ENCODE results near the gene SLC6A4. TPM values are rescaled to one million over a fixed set of nuclear protein-coding genes. Genes with fewer than 3 reads are reported as not detected.

The SLC6A4 gene
- total RNA-seq, 1 donor from 2014 or later, result not detected

DNA sequence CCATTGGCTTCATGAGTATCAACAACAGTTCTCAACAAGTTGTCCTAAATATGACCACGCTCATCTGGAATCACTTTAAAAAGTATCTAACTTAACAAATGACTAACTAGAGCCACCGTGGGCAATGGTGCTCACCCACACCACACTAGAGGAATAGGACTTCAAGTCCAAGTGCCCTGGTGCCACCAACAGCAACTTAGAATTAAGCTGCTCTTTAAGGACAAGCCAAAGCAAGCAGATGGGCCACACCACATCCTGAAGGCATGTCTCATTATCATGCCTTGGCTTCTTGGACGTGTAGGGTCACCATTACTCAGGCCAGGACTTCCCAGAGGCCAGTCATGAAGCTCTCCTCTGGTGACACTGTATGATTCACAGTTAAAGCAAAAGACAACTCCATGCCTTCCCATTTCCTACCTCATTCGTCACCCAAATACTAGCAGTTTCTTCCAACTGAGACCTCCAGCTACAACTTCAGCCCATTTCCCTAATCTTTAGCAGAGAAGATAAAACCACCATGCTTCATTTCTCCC is 9.4 kb upstream of the SLC6A4 start:
- Mint-ChIP-seq H3K9me3 (peaks cover 5% of the 10 kb centered on the region), H3K27ac (ENCODE audit: unreplicated experiment) (no peak overlapping the region), H3K27me3 (ENCODE audit: low read depth) (peaks cover 12% of the 10 kb centered on the region), H3K36me3 (ENCODE audit: low read depth) (peaks cover 24% of the 10 kb centered on the region), H3K4me3 (no peak overlapping the region), H3K4me1 (no peaks in the 10 kb centered on the region)
- no peak for DNase-seq (ENCODE audit: low read depth, low spot score)
- TF ChIP-seq, protein P1, sequence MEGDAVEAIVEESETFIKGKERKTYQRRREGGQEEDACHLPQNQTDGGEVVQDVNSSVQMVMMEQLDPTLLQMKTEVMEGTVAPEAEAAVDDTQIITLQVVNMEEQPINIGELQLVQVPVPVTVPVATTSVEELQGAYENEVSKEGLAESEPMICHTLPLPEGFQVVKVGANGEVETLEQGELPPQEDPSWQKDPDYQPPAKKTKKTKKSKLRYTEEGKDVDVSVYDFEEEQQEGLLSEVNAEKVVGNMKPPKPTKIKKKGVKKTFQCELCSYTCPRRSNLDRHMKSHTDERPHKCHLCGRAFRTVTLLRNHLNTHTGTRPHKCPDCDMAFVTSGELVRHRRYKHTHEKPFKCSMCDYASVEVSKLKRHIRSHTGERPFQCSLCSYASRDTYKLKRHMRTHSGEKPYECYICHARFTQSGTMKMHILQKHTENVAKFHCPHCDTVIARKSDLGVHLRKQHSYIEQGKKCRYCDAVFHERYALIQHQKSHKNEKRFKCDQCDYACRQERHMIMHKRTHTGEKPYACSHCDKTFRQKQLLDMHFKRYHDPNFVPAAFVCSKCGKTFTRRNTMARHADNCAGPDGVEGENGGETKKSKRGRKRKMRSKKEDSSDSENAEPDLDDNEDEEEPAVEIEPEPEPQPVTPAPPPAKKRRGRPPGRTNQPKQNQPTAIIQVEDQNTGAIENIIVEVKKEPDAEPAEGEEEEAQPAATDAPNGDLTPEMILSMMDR (conservative IDR thresholded peaks at IDR 0.05), result no peak

- Mint-ChIP-seq H3K4me3 (no peak overlapping the region), H3K36me3 (ENCODE audit: low read depth) (peaks cover 21% of the 10 kb centered on the region), H3K9me3 (peaks cover 6% of the 10 kb centered on the region), H3K4me1 (no peaks in the 10 kb centered on the region), H3K27ac (ENCODE audit: unreplicated experiment) (no peak overlapping the region), H3K27me3 (ENCODE audit: low read depth) (peaks cover 26% of the 10 kb centered on the region)
- DNase-seq (ENCODE audit: low read depth, low spot score), result no peak
- TF ChIP-seq, protein P1 (conservative IDR thresholded peaks at IDR 0.05), result no peak
These were observed 8.1 kb upstream of the SLC6A4 start for GRCh38 chr17:30243568-30243967.

GRCh38 chr17:30243002-30243401 is 7.5 kb upstream of the SLC6A4 start:
- no peak for DNase-seq (ENCODE audit: low read depth, low spot score)
- Mint-ChIP-seq H3K36me3 (ENCODE audit: low read depth) (peaks cover 16% of the 10 kb centered on the region), H3K4me3 (no peak overlapping the region), H3K27me3 (ENCODE audit: low read depth) (peaks cover 31% of the 10 kb centered on the region), H3K9me3 (peaks cover 6% of the 10 kb centered on the region), H3K4me1 (no peaks in the 10 kb centered on the region), H3K27ac (ENCODE audit: unreplicated experiment) (no peak overlapping the region)
- TF ChIP-seq, protein P1 (conservative IDR thresholded peaks at IDR 0.05), result no peak

- peaks cover 49% of the 10 kb centered on the region for H3K27me3 Mint-ChIP-seq (ENCODE audit: low read depth)
- TF ChIP-seq, protein P1 (conservative IDR thresholded peaks at IDR 0.05), result no peak
These were observed 5.6 kb upstream of the SLC6A4 start for GRCh38 chr17:30241051-30241450.

DNA sequence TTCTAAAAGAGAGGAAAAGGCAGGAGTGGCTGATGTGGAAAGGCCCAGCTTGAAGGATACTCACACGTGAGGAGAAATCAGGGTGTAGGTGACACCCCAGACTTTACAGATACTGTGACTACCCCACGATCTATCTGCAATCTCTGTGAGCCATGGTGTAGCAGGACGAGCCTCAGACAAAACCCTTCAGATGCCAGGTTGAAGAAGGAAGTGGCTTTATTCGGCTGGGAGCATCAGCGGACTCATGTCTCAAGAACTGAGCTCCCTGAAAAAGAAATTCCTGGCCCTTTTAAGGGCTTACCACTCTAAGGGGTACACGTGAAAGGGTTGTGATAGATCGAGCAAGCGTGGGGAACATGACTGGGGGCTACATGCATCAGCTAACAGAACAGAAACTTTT is 4.7 kb upstream of the SLC6A4 start:
- DNase-seq (ENCODE audit: low read depth, low spot score), result no peak
- H3K9me3 Mint-ChIP-seq, result peaks cover 6% of the 10 kb centered on the region
- TF ChIP-seq, protein P1 (conservative IDR thresholded peaks at IDR 0.05), result no peak
- no peak overlapping the region for H3K4me3 Mint-ChIP-seq
- peaks cover 56% of the 10 kb centered on the region for H3K27me3 Mint-ChIP-seq (ENCODE audit: low read depth)
- no peak overlapping the region for H3K27ac Mint-ChIP-seq (ENCODE audit: unreplicated experiment)
- peaks cover 7% of the 10 kb centered on the region for H3K36me3 Mint-ChIP-seq (ENCODE audit: low read depth)
- H3K4me1 Mint-ChIP-seq, result peaks cover 4% of the 10 kb centered on the region

More at GRCh38 chr17:30241051-30241450, 5.6 kb upstream of the SLC6A4 start:
- Mint-ChIP-seq H3K9me3 (peaks cover 6% of the 10 kb centered on the region), H3K27ac (ENCODE audit: unreplicated experiment) (no peak overlapping the region), H3K4me1 (peaks cover 2% of the 10 kb centered on the region), H3K36me3 (ENCODE audit: low read depth) (peaks cover 7% of the 10 kb centered on the region), H3K4me3 (no peak overlapping the region)
- DNase-seq (ENCODE audit: low read depth, low spot score), result no peak
